ENCODE data around the gene KCTD18.

DNA sequence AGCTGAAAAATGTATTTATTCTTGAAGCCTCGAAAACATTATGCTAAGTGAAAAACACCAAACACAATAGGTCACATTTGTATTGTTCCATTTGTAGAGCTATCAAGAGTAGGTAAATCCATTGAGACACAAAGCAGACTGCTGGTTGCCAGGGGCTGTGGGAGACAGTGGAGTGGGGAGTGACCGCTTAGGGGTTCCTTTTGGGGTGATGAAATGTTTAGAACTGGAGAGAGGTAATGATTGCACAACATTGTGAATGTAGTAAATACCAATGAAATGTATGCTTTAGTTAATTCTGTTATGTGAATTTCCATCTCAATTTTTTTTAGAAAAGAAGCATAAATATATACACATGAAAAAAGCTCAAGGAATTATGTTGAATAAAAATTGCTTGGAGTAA, 15.8 kb downstream of the KCTD18 start:
- TF ChIP-seq, protein P1, sequence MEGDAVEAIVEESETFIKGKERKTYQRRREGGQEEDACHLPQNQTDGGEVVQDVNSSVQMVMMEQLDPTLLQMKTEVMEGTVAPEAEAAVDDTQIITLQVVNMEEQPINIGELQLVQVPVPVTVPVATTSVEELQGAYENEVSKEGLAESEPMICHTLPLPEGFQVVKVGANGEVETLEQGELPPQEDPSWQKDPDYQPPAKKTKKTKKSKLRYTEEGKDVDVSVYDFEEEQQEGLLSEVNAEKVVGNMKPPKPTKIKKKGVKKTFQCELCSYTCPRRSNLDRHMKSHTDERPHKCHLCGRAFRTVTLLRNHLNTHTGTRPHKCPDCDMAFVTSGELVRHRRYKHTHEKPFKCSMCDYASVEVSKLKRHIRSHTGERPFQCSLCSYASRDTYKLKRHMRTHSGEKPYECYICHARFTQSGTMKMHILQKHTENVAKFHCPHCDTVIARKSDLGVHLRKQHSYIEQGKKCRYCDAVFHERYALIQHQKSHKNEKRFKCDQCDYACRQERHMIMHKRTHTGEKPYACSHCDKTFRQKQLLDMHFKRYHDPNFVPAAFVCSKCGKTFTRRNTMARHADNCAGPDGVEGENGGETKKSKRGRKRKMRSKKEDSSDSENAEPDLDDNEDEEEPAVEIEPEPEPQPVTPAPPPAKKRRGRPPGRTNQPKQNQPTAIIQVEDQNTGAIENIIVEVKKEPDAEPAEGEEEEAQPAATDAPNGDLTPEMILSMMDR (IDR thresholded peaks at IDR 0.05), result no peak
- TF ChIP-seq POLR2A (IDR thresholded peaks at IDR 0.05), result no peak
